ENCODE data around the gene OR1M1.

OR1M1 gene, protein sequence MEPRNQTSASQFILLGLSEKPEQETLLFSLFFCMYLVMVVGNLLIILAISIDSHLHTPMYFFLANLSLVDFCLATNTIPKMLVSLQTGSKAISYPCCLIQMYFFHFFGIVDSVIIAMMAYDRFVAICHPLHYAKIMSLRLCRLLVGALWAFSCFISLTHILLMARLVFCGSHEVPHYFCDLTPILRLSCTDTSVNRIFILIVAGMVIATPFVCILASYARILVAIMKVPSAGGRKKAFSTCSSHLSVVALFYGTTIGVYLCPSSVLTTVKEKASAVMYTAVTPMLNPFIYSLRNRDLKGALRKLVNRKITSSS

DNA sequence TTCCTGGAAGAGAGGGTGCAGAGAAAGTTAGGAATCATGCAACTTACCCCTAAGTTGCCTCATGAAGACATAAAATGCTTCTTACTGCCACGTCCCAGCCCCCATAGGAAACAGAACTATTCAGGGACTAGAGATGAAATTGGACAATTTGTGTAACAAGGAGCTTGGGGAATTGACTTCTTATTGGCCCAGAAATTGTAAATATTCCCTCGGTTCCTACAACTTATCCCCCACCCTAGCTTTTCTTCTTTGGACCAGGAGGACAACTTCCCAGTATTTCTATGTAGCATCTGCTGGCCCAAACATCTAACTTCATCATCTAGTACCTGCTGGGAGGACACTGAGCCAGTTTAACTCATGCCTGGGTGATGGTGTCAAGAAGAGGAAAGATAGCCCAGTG, at the start of gene OR1M1:
Gene OR1M1 (plus strand): TSS at position 301 of the 400 bp plus-strand sequence. CDS start 6,184 bp downstream, outside the sequence.
- TF ChIP-seq, protein P1, sequence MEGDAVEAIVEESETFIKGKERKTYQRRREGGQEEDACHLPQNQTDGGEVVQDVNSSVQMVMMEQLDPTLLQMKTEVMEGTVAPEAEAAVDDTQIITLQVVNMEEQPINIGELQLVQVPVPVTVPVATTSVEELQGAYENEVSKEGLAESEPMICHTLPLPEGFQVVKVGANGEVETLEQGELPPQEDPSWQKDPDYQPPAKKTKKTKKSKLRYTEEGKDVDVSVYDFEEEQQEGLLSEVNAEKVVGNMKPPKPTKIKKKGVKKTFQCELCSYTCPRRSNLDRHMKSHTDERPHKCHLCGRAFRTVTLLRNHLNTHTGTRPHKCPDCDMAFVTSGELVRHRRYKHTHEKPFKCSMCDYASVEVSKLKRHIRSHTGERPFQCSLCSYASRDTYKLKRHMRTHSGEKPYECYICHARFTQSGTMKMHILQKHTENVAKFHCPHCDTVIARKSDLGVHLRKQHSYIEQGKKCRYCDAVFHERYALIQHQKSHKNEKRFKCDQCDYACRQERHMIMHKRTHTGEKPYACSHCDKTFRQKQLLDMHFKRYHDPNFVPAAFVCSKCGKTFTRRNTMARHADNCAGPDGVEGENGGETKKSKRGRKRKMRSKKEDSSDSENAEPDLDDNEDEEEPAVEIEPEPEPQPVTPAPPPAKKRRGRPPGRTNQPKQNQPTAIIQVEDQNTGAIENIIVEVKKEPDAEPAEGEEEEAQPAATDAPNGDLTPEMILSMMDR (IDR thresholded peaks at IDR 0.05; ENCODE audit: control insufficient read depth, extremely low read depth, insufficient read depth), result no peak
- no peak within 1 kb of the TSS for H3K4me3 ChIP-seq (ENCODE audit: low read depth, low read length)
- no peak for DNase-seq (ENCODE audit: low read depth)

DNA sequence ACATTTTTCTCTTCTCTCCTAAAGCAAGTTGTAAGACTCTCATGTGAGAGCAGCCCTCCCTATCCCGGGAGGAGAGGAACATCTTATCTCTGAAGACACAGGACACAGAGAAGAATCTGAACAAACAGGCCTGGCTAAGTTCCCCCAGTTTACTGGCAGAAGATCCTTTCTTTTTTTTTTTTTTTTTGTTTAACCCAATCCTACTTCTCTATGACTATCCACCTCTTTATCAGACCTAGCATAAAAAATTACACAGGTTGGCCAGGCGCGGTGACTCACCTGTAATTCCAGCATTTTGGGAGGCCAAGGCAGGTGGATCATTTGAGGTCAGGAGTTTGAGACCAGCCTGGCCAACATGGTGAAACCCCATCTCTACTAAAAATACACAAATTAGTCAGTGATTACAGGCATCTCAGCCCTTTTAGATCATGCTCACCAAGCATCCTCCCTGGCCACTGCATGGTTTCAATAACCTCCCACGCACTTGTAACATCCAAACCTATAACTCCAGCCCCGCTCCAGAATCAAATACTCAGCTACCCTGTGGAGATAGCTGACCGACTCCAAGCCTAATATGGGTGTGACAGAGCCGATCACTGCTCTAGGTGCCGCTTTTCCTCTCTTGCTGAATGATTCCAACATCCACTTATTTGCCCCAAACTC, 49.3 kb upstream of the OR1M1 start:
- TF ChIP-seq, protein P1 (IDR thresholded peaks at IDR 0.05; ENCODE audit: control insufficient read depth, extremely low read depth, insufficient read depth), result no peak
- no peak overlapping the region for H3K4me3 ChIP-seq (ENCODE audit: low read depth, low read length)
- no peak for DNase-seq (ENCODE audit: low read depth)

DNA sequence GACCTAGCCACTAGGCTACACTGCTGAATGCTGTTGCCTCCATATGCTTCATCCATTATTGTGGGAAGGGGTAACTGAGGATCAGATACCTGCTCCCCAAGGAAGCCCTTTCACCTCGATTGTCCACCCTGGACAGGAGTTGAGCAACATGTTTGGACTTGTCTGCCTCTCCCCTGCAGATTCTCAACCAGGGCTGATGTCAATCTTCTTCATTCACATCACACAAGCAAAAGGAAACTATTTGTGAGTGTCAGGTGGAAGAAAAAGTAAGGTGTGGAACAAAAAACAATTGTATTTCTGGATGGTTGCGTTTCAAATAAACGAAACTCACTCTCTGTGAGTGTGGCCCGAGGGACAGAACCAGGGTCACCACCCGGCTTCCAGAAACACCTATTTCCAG, 47.1 kb upstream of the OR1M1 start:
- TF ChIP-seq, protein P1 (IDR thresholded peaks at IDR 0.05; ENCODE audit: control insufficient read depth, extremely low read depth, insufficient read depth), result no peak
- no peak for DNase-seq (ENCODE audit: low read depth)

DNA sequence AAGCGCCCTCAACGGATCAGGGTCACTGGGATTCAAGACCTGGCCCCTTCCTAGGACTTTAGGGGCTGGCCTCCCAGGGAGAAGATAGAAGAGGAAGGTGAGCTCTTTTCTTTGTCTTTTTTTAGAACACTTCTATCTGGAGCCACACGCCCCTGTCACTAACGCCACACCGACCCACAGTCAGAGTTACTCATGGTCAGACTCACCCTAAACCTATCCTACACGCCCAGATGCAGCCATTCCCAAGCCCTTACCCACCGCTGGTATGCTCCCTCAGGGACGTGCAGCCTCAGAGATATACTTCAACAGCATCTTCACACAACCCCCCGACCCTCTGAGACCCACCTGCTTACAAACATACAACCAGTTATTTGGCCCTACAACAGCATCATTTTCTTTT, 46.7 kb upstream of the OR1M1 start:
- DNase-seq (ENCODE audit: low read depth), result no peak
- no peak overlapping the region for H3K4me3 ChIP-seq (ENCODE audit: low read depth, low read length)
- TF ChIP-seq, protein P1 (IDR thresholded peaks at IDR 0.05; ENCODE audit: control insufficient read depth, extremely low read depth, insufficient read depth), result no peak

More for the DNA sequence above, 47.1 kb upstream of the OR1M1 start:
- no peak overlapping the region for H3K4me3 ChIP-seq (ENCODE audit: low read depth, low read length)

DNA sequence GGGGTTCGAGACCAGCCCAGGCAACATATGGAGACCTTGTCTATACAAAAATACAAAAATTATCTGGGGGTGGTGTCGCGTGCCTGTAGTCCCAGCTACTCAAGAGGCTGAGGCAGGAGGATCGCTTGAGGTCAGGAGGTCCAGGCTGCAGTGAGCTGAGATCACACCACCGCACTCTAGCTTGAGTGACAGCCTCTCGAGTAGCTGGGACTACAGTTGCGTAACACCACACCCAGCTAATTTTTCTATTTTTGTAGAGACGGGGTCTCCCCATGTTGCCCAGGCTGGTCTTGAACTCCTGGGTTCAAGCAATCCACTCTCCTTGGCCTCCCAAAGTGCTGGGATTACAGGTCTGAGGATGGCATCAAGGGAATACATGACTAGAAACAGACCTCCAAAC, 45.8 kb upstream of the OR1M1 start:
- DNase-seq (ENCODE audit: low read depth), result no peak
- TF ChIP-seq, protein P1 (IDR thresholded peaks at IDR 0.05; ENCODE audit: control insufficient read depth, extremely low read depth, insufficient read depth), result no peak
- no peak overlapping the region for H3K4me3 ChIP-seq (ENCODE audit: low read depth, low read length)

DNA sequence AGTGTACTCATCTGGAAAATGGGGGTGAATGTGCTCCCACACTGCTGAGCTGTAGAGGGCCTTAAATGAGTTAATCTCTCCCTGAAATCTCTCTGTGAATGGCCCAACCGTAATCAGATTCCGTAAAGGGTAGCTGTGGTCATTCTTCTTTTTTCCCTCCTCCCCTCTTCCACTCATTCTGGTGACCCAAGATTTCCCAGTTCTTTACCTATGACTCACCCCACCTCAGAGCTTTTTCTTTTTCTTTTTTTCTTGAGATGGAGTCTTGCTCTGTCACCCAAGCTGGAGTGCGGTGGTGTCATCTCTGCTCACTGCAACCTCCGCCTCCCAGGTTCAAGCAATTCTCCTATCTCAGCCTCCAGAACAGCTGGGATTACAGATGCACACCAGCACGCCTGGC, 43.3 kb upstream of the OR1M1 start:
- H3K4me3 ChIP-seq (ENCODE audit: low read depth, low read length), result no peak overlapping the region
- TF ChIP-seq, protein P1 (IDR thresholded peaks at IDR 0.05; ENCODE audit: control insufficient read depth, extremely low read depth, insufficient read depth), result no peak
- DNase-seq (ENCODE audit: low read depth), result no peak
